ENCODE measurements around the gene LAPTM5.

LAPTM5 gene

GRCh38 chr1:30741239-30741894 is 16.2 kb downstream of the LAPTM5 start:
- DNase-seq: no peak

GRCh38 chr1:30740251-30741238 is 17.0 kb downstream of the LAPTM5 start:
- DNase-seq: no peak

GRCh38 chr1:30739601-30740000 is 18.0 kb downstream of the LAPTM5 start:
- DNase-seq: no peak

- no peak for DNase-seq
Observed at GRCh38 chr1:30738715-30739559, 18.6 kb downstream of the LAPTM5 start.

GRCh38 chr1:30738040-30738714 is 19.4 kb downstream of the LAPTM5 start:
- DNase-seq: no peak

- DNase-seq: no peak
Observed at GRCh38 chr1:30737357-30738039, 20.1 kb downstream of the LAPTM5 start.

GRCh38 chr1:30735668-30736498 is 21.7 kb downstream of the LAPTM5 start:
- DNase-seq: no peak

- DNase-seq: no peak
Observed at GRCh38 chr1:30735124-30735523, 22.4 kb downstream of the LAPTM5 start.

- no peak for DNase-seq
Observed at GRCh38 chr1:30734580-30734979, 23.0 kb downstream of the LAPTM5 start.

GRCh38 chr1:30734106-30734505 is 23.5 kb downstream of the LAPTM5 start:
- no peak for DNase-seq

- DNase-seq: no peak
Observed at GRCh38 chr1:30733493-30733892, 24.1 kb downstream of the LAPTM5 start.

GRCh38 chr1:30732277-30732996 is 25.1 kb downstream of the LAPTM5 start:
- peak in 1 of 6 experiments; percentile 13 for DNase-seq

GRCh38 chr1:30731806-30732276 is 25.7 kb downstream of the LAPTM5 start:
- no peak for DNase-seq

- DNase-seq: no peak
Observed at GRCh38 chr1:30731109-30731805, 26.3 kb downstream of the LAPTM5 start.

GRCh38 chr1:30730346-30731108 is 27.0 kb downstream of the LAPTM5 start:
- DNase-seq: no peak

GRCh38 chr1:30729901-30730300 is 27.7 kb downstream of the LAPTM5 start:
- no peak for DNase-seq

GRCh38 chr1:30728832-30729638 is 28.5 kb downstream of the LAPTM5 start:
- no peak for DNase-seq

GRCh38 chr1:30728340-30728739 is 29.2 kb downstream of the LAPTM5 start:
- no peak for DNase-seq
